HepG2 (cell line): Measurements from ENCODE around the gene SAPCD1. TPM values are rescaled to one million over a fixed set of nuclear protein-coding genes. Genes with fewer than 3 reads are reported as not detected.

ENCODE experiments used
- ATF7 ChIP-seq, 2 experiments: fragments of 450-650 bp in 1 of 2; sonication (generic) in 1 of 2; formaldehyde crosslinking in 1 of 2; IDR thresholded peaks; 2 replicates each; pipeline versions ENCODE4 v1.4.0 to v1.6.1; 2016 to 2020; ENCODE audit warnings: antibody characterized with exemption in 1 of 2, mild to moderate bottlenecking in 1 of 2, missing genetic modification reagents in 1 of 2
- ATM ChIP-seq: fragments of 450-650 bp; IDR thresholded peaks from 2 replicates; pipeline ENCODE4 v1.7.1; 2017; ENCODE audit warnings: mild to moderate bottlenecking, borderline replicate concordance
- BRD4 ChIP-seq: sonication (generic); formaldehyde crosslinking; IDR thresholded peaks from 2 replicates; pipeline ENCODE4 v1.4.0; 2020; ENCODE audit warnings: missing genetic modification reagents
- DMAP1 ChIP-seq: IDR thresholded peaks from 2 replicates; pipeline ENCODE4 v1.6.1; 2016
- EZH2 ChIP-seq: conservative IDR thresholded peaks from 2 replicates; pipeline ENCODE4 v1.6.1; 2012; ENCODE audit warnings: mild to moderate bottlenecking, low read depth, low read length, moderate library complexity
- FIP1L1 ChIP-seq: fragments of 200-400 bp; formaldehyde crosslinking; IDR thresholded peaks from 2 replicates; pipeline ENCODE4 v1.6.1; 2018; ENCODE audit warnings: low read depth, mild to moderate bottlenecking, low read length, moderate library complexity, borderline replicate concordance; ENCODE audit not compliant: insufficient read depth
- HNRNPK ChIP-seq: fragments of 200-400 bp; formaldehyde crosslinking; IDR thresholded peaks from 2 replicates; pipeline ENCODE4 v1.6.1; 2018; ENCODE audit warnings: low read length, low read depth, moderate library complexity, mild to moderate bottlenecking; ENCODE audit not compliant: poor library complexity, severe bottlenecking
- KAT7 ChIP-seq: IDR thresholded peaks from 2 replicates; pipeline ENCODE4 v1.6.1; 2018; ENCODE audit warnings: borderline replicate concordance, missing compliant biosample characterization
- KDM5B ChIP-seq: sonication (generic); formaldehyde crosslinking; IDR thresholded peaks from 2 replicates; pipeline ENCODE4 v1.4.0; 2020; ENCODE audit warnings: missing genetic modification reagents, mild to moderate bottlenecking, borderline replicate concordance
- KLF13 ChIP-seq: sonication (generic); formaldehyde crosslinking; IDR thresholded peaks from 2 replicates; pipeline ENCODE4 v1.4.0; 2020; ENCODE audit warnings: mild to moderate bottlenecking, missing genetic modification reagents
- MAFF ChIP-seq: IDR thresholded peaks from 2 replicates; pipeline ENCODE4 v1.6.1; 2011; ENCODE audit warnings: low read depth, low read length, improper control_type of control experiment
- NCOA5 ChIP-seq: sonication (generic); formaldehyde crosslinking; IDR thresholded peaks from 2 replicates; pipeline ENCODE4 v1.4.0; 2020; ENCODE audit warnings: missing genetic modification reagents
- NFYC ChIP-seq: IDR thresholded peaks from 2 replicates; pipeline ENCODE4 v1.6.1; 2016; ENCODE audit warnings: missing genetic modification reagents, missing compliant biosample characterization
- PHF8 ChIP-seq: sonication (generic); formaldehyde crosslinking; IDR thresholded peaks from 2 replicates; pipeline ENCODE4 v1.5.0; 2020; ENCODE audit warnings: missing genetic modification reagents
- SIX1 ChIP-seq: sonication (generic); formaldehyde crosslinking; IDR thresholded peaks from 2 replicates; pipeline ENCODE4 v1.4.0; 2020; ENCODE audit warnings: missing genetic modification reagents, borderline replicate concordance
- SRSF1 ChIP-seq: fragments of 200-400 bp; formaldehyde crosslinking; optimal IDR thresholded peaks from 2 replicates; pipeline ENCODE3; 2017; ENCODE audit warnings: mild to moderate bottlenecking, low read depth, low read length, moderate library complexity
- TCF7 ChIP-seq: sonication (generic); IDR thresholded peaks from 2 replicates; pipeline ENCODE4 v1.6.1; 2016; ENCODE audit warnings: antibody characterized with exemption, low read depth
- ZBTB8A ChIP-seq: sonication (generic); formaldehyde crosslinking; IDR thresholded peaks from 2 replicates; pipeline ENCODE4 v1.4.0; 2020; ENCODE audit warnings: mild to moderate bottlenecking, low read depth, missing genetic modification reagents, borderline replicate concordance
- ZFP82 ChIP-seq: sonication (generic); formaldehyde crosslinking; IDR thresholded peaks from 2 replicates; pipeline ENCODE4 v1.5.1; 2020; ENCODE audit warnings: mild to moderate bottlenecking, missing genetic modification reagents, borderline replicate concordance
- ZIK1 ChIP-seq: sonication (generic); formaldehyde crosslinking; IDR thresholded peaks from 2 replicates; pipeline ENCODE4 v1.5.0; 2020; ENCODE audit warnings: mild to moderate bottlenecking, low read depth, missing genetic modification reagents, borderline replicate concordance
- ZNF12 ChIP-seq: sonication (generic); formaldehyde crosslinking; IDR thresholded peaks from 2 replicates; pipeline ENCODE4 v1.5.0; 2020; ENCODE audit warnings: missing genetic modification reagents
- ZNF260 ChIP-seq: sonication (generic); formaldehyde crosslinking; IDR thresholded peaks from 2 replicates; pipeline ENCODE4 v1.4.0; 2020; ENCODE audit warnings: missing genetic modification reagents, low read depth, mild to moderate bottlenecking, borderline replicate concordance
- ZNF329 ChIP-seq: sonication (generic); formaldehyde crosslinking; IDR thresholded peaks from 2 replicates; pipeline ENCODE4 v1.9.0; 2021; ENCODE audit warnings: low read depth, mild to moderate bottlenecking, missing genetic modification reagents
- ZNF772 ChIP-seq: sonication (generic); formaldehyde crosslinking; IDR thresholded peaks from 2 replicates; pipeline ENCODE4 v1.5.0; 2020; ENCODE audit warnings: mild to moderate bottlenecking, missing genetic modification reagents
- ZSCAN29 ChIP-seq: sonication (generic); formaldehyde crosslinking; conservative IDR thresholded peaks from 2 replicates; pipeline ENCODE4 v1.4.0; 2020; ENCODE audit warnings: mild to moderate bottlenecking, missing genetic modification reagents
- polyA plus RNA-seq, 8 experiments: library from polyadenylated mRNA; depleted of rRNA in 3 of 8; stranded (reverse) in 7 of 8; unstranded in 1 of 8; fragments of >200 nt; fragmentation: Illumina TruSeq in 4 of 8; extraction: Trizol in 4 of 8; gene quantifications; 2 replicates each; pipeline versions ENCODE4 v1.2.1 to v1.2.3, GENCODE V29; 2011 to 2016; ENCODE audit warnings: low read depth in 4 of 8, missing spikeins in 1 of 8, mixed read lengths in 1 of 8; ENCODE audit not compliant: insufficient read depth in 1 of 8
- total RNA-seq, 5 experiments: library from RNA; depleted of rRNA; stranded (reverse); fragments of >200 nt; fragmentation: Illumina TruSeq; extraction: Trizol; gene quantifications; 2 replicates each; pipeline ENCODE4 v1.2.3, GENCODE V29; 2016; ENCODE audit warnings: low read depth in 1 of 5
- TF ChIP-seq, protein P1 (sequence below): sonication (generic); formaldehyde crosslinking; IDR thresholded peaks from 2 replicates; pipeline ENCODE4 v1.4.0; 2020; ENCODE audit warnings: mild to moderate bottlenecking, missing genetic modification reagents
- TF ChIP-seq, protein P2 (sequence below): sonication (generic); formaldehyde crosslinking; IDR thresholded peaks from 2 replicates; pipeline ENCODE4 v1.5.0; 2020; ENCODE audit warnings: missing genetic modification reagents, mild to moderate bottlenecking, borderline replicate concordance
- TF ChIP-seq, protein P3 (sequence below): sonication (generic); formaldehyde crosslinking; IDR thresholded peaks from 2 replicates; pipeline ENCODE4 v1.4.0; 2020; ENCODE audit warnings: missing genetic modification reagents
- TF ChIP-seq, protein P4 (sequence below): sonication (generic); formaldehyde crosslinking; conservative IDR thresholded peaks from 2 replicates; pipeline ENCODE4 v1.4.0; 2020; ENCODE audit warnings: missing genetic modification reagents

The SAPCD1 gene
- total and polyA plus RNA-seq, 2 of the 13 experiments (the other 11 are each of a cell fraction or from before 2014, with no cell fraction given): 2.5 to 3.9 TPM

DNA sequence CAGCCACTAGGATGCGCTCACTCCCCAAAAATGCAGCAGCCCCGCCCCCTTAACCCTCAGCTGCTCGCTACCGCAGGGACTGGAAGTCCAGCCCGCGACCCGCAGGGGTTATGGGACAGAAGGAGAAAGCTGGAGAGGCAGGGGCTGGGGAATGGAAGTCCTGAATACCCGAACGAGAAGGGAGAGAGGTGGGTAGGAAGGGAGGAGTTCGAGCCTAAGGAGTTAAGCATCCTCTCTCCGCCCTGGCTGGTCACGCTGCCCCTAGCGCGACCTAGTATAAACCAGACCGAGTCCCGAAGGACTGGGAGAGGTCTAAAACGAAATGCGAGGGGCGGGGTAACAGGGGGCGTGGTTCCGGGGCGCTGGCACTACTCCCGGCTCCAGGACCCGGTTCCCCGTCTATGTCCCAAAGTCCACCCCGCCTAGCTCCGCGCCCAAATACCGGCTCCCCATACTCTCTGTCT is 32.9 kb upstream of the SAPCD1 start (continued):
- no peak for TF ChIP-seq ZNF260 (CRISPR knock-in tag)
- no peak for TF ChIP-seq ZIK1 (CRISPR knock-in tag)
- no peak for TF ChIP-seq KAT7 (CRISPR knock-in tag)
- no peak for TF ChIP-seq ZBTB8A (CRISPR knock-in tag)
- TF ChIP-seq, protein P1, sequence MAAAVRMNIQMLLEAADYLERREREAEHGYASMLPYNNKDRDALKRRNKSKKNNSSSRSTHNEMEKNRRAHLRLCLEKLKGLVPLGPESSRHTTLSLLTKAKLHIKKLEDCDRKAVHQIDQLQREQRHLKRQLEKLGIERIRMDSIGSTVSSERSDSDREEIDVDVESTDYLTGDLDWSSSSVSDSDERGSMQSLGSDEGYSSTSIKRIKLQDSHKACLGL (CRISPR knock-in tag): 0 out of 2 replicates have a peak, but pooled peaks have one; percentile 49
- TF ChIP-seq TCF7: peak; percentile 5; the same call in 1 of the 2 replicates
- no peak for TF ChIP-seq ATF7 (IDR thresholded peaks at IDR 0.05)
- no peak for TF ChIP-seq ATF7 (CRISPR knock-in tag; IDR thresholded peaks at IDR 0.05)
- TF ChIP-seq ZNF772 (CRISPR knock-in tag): no peak
- TF ChIP-seq SIX1 (CRISPR knock-in tag): no peak
- peak; percentile 76; the same call in 1 of the 2 replicates for TF ChIP-seq KLF13 (CRISPR knock-in tag)
- TF ChIP-seq KDM5B (CRISPR knock-in tag): 0 out of 2 replicates have a peak, but pooled peaks have one; percentile 81
- no peak; the same call in 1 of the 2 replicates for TF ChIP-seq DMAP1
- TF ChIP-seq, protein P2, sequence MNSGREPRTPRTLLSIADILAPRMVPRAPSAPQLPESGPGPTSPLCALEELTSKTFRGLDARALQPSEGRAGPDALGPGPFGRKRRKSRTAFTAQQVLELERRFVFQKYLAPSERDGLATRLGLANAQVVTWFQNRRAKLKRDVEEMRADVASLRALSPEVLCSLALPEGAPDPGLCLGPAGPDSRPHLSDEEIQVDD (CRISPR knock-in tag): no peak
- TF ChIP-seq ZNF329 (CRISPR knock-in tag): no peak
- TF ChIP-seq NCOA5 (CRISPR knock-in tag): no peak
- TF ChIP-seq, protein P3, sequence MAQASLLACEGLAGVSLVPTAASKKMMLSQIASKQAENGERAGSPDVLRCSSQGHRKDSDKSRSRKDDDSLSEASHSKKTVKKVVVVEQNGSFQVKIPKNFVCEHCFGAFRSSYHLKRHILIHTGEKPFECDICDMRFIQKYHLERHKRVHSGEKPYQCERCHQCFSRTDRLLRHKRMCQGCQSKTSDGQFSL (CRISPR knock-in tag): peak; percentile 76; the same call in 1 of the 2 replicates
- no peak for TF ChIP-seq FIP1L1
- no peak for TF ChIP-seq ATM
- no peak for TF ChIP-seq ZFP82
- TF ChIP-seq BRD4 (CRISPR knock-in tag): peak; percentile 38; the same call in 1 of the 2 replicates
- TF ChIP-seq NFYC: 0 out of 2 replicates have a peak, but pooled peaks have one; percentile 22
- TF ChIP-seq PHF8: peak; percentile 58
- peak; percentile 7; the same call in 1 of the 2 replicates for TF ChIP-seq ZNF12 (CRISPR knock-in tag)
- no peak for TF ChIP-seq EZH2
- no peak for TF ChIP-seq SRSF1
- no peak for TF ChIP-seq HNRNPK
- TF ChIP-seq ZSCAN29 (CRISPR knock-in tag): peak; percentile 89
- no peak for TF ChIP-seq MAFF
- TF ChIP-seq, protein P4, sequence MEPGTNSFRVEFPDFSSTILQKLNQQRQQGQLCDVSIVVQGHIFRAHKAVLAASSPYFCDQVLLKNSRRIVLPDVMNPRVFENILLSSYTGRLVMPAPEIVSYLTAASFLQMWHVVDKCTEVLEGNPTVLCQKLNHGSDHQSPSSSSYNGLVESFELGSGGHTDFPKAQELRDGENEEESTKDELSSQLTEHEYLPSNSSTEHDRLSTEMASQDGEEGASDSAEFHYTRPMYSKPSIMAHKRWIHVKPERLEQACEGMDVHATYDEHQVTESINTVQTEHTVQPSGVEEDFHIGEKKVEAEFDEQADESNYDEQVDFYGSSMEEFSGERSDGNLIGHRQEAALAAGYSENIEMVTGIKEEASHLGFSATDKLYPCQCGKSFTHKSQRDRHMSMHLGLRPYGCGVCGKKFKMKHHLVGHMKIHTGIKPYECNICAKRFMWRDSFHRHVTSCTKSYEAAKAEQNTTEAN: peak; percentile 63
